Measurements from ENCODE around the gene SUSD5.

DNA sequence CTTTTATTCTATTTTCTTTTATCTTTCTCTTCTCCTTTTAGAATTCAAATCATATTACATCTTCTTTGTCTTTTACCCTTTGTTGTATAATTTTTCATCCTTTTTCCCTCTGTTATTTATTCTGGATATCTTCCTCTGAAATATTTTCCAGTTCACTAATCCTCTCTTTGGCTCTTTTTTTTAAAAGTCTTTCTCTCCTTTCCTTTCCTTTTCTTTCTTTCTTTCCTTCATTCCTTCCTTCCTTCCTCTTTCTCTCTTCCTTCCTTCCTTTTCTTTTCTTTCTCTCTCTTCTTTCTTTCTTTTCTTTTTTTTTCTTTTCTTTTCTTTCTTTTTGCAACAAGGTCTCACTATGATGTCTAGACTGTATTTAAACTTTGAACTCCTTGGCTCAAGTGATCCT is 9.3 kb downstream of the SUSD5 start:
- TF ChIP-seq, protein P1, sequence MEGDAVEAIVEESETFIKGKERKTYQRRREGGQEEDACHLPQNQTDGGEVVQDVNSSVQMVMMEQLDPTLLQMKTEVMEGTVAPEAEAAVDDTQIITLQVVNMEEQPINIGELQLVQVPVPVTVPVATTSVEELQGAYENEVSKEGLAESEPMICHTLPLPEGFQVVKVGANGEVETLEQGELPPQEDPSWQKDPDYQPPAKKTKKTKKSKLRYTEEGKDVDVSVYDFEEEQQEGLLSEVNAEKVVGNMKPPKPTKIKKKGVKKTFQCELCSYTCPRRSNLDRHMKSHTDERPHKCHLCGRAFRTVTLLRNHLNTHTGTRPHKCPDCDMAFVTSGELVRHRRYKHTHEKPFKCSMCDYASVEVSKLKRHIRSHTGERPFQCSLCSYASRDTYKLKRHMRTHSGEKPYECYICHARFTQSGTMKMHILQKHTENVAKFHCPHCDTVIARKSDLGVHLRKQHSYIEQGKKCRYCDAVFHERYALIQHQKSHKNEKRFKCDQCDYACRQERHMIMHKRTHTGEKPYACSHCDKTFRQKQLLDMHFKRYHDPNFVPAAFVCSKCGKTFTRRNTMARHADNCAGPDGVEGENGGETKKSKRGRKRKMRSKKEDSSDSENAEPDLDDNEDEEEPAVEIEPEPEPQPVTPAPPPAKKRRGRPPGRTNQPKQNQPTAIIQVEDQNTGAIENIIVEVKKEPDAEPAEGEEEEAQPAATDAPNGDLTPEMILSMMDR (IDR thresholded peaks at IDR 0.05), result no peak
- TF ChIP-seq POLR2A (IDR thresholded peaks at IDR 0.05; ENCODE audit: low read depth), result no peak
